DND-41 (cell line): ENCODE measurements around the gene MCTP1.

Source experiments
- ATAC-seq: fragments of 200-7000 bp; cut with Tn5 transposase; 3 replicates; pipeline ENCODE4 v1.9.1; 2021; ENCODE audit warnings: low read depth; ENCODE audit not compliant: insufficient read depth
- DNase-seq: peaks from one replicate; pipeline ENCODE4 v3.0.0-alpha.2; 2020
- H2AFZ ChIP-seq: 2 replicates; pipeline ENCODE4 v1.6.0; 2012; ENCODE audit warnings: low read depth, low read length
- H3K27ac ChIP-seq: 2 replicates; pipeline ENCODE4 v1.5.1; 2012; ENCODE audit warnings: low read length, inconsistent platforms
- H3K27me3 ChIP-seq: fragments of 200-600 bp; sonication (generic); 2 replicates; pipeline ENCODE4 v1.6.0; 2012; ENCODE audit warnings: low read length, mild to moderate bottlenecking, inconsistent platforms; ENCODE audit not compliant: insufficient read depth, poor library complexity
- H3K36me3 ChIP-seq: 2 replicates; pipeline ENCODE4 v1.5.1; 2012; ENCODE audit warnings: low read length, inconsistent platforms; ENCODE audit not compliant: insufficient read depth
- H3K4me1 ChIP-seq: 2 replicates; pipeline ENCODE4 v1.5.1; 2012; ENCODE audit warnings: mild to moderate bottlenecking, low read length; ENCODE audit not compliant: insufficient read depth
- H3K4me2 ChIP-seq: 2 replicates; pipeline ENCODE4 v1.6.0; 2012; ENCODE audit warnings: mild to moderate bottlenecking, moderate library complexity, low read length, inconsistent platforms; ENCODE audit not compliant: insufficient read depth
- H3K4me3 ChIP-seq, 2 experiments: fragments of 200-600 bp in 1 of 2; shearing (Covaris generic) in 1 of 2; 2 replicates each; pipeline ENCODE4 v1.5.1; 2012 to 2016; ENCODE audit warnings: inconsistent platforms in 2 of 2, low read length in 2 of 2, mild to moderate bottlenecking in 2 of 2, low read depth in 1 of 2, moderate library complexity in 1 of 2
- H3K79me2 ChIP-seq: 2 replicates; pipeline ENCODE4 v1.6.0; 2012; ENCODE audit warnings: low read length, inconsistent platforms; ENCODE audit not compliant: insufficient read depth
- H3K9ac ChIP-seq: 2 replicates; pipeline ENCODE4 v1.6.0; 2012; ENCODE audit warnings: low read depth, mild to moderate bottlenecking, inconsistent platforms, low read length, moderate library complexity
- H3K9me3 ChIP-seq: 2 replicates; pipeline ENCODE4 v1.5.1; 2012; ENCODE audit warnings: low read length, moderate library complexity, mild to moderate bottlenecking, inconsistent platforms; ENCODE audit not compliant: insufficient read depth, severe bottlenecking
- H4K20me1 ChIP-seq: 2 replicates; pipeline ENCODE4 v1.6.0; 2012; ENCODE audit warnings: low read length; ENCODE audit not compliant: insufficient read depth
- CTCF ChIP-seq: IDR thresholded peaks from 2 replicates; pipeline ENCODE4 v1.5.1; 2012; ENCODE audit warnings: borderline replicate concordance, low read length, moderate library complexity, mild to moderate bottlenecking; ENCODE audit not compliant: poor library complexity, severe bottlenecking; ENCODE audit errors: extremely low read depth
- EZH2 ChIP-seq: IDR thresholded peaks from 3 replicates; pipeline ENCODE4 v1.6.1; 2012; ENCODE audit warnings: borderline replicate concordance, low read depth, mild to moderate bottlenecking, moderate library complexity, low read length, inconsistent platforms; ENCODE audit not compliant: severe bottlenecking

MCTP1 gene

GRCh38 chr5:95252801-95253200, 32.1 kb downstream of the MCTP1 start:
- ATAC-seq = no peak
- Histone ChIP-seq H3K4me3 (no peak overlapping the region), H2AFZ (no peak overlapping the region)

GRCh38 chr5:95251185-95251584, 33.7 kb downstream of the MCTP1 start:
- H3K4me3 ChIP-seq = no peak overlapping the region
- ATAC-seq = no peak
- H3K9ac ChIP-seq = no peak overlapping the region
- no peak for DNase-seq
- H3K36me3 ChIP-seq = no peaks in the 10 kb centered on the region
- H3K27ac ChIP-seq = no peak overlapping the region
- H4K20me1 ChIP-seq = no peaks in the 10 kb centered on the region
- H3K79me2 ChIP-seq = no peaks in the 10 kb centered on the region
- no peaks in the 10 kb centered on the region for H3K9me3 ChIP-seq
- TF ChIP-seq EZH2 = no peak
- TF ChIP-seq CTCF = no peak
- no peak overlapping the region for H2AFZ ChIP-seq
- no peak overlapping the region for H3K4me2 ChIP-seq
- H3K27me3 ChIP-seq = peaks cover 1% of the 10 kb centered on the region
- no peaks in the 10 kb centered on the region for H3K4me1 ChIP-seq

More at GRCh38 chr5:95252801-95253200, 32.1 kb downstream of the MCTP1 start:
- H3K27me3 ChIP-seq = peaks cover 6% of the 10 kb centered on the region
- H3K9ac ChIP-seq = no peak overlapping the region
- TF ChIP-seq CTCF (no peak), EZH2 (no peak)
- H3K4me1 ChIP-seq = no peaks in the 10 kb centered on the region
- no peaks in the 10 kb centered on the region for H3K9me3 ChIP-seq
- no peaks in the 10 kb centered on the region for H3K36me3 ChIP-seq
- H3K4me2 ChIP-seq = no peak overlapping the region
- no peaks in the 10 kb centered on the region for H4K20me1 ChIP-seq
- H3K79me2 ChIP-seq = no peaks in the 10 kb centered on the region
- DNase-seq = no peak
- no peak overlapping the region for H3K27ac ChIP-seq

- Histone ChIP-seq H3K27me3 (no peaks in the 10 kb centered on the region), H3K79me2 (no peaks in the 10 kb centered on the region), H3K36me3 (no peaks in the 10 kb centered on the region), H3K4me2 (no peak overlapping the region), H4K20me1 (no peaks in the 10 kb centered on the region), H3K9me3 (no peaks in the 10 kb centered on the region), H2AFZ (no peak overlapping the region), H3K27ac (no peak overlapping the region), H3K9ac (no peak overlapping the region), H3K4me1 (no peaks in the 10 kb centered on the region), H3K4me3 (no peak overlapping the region)
- DNase-seq (no peak), ATAC-seq (no peak)
- TF ChIP-seq CTCF (no peak), EZH2 (no peak)
Measured at GRCh38 chr5:95244479-95244878, 40.4 kb downstream of the MCTP1 start.

GRCh38 chr5:95241635-95242034, 43.3 kb downstream of the MCTP1 start:
- no peak for DNase-seq
- Histone ChIP-seq H3K79me2 (no peaks in the 10 kb centered on the region), H3K27ac (no peak overlapping the region), H3K4me1 (no peaks in the 10 kb centered on the region), H4K20me1 (no peaks in the 10 kb centered on the region), H3K4me3 (no peak overlapping the region), H3K9me3 (no peaks in the 10 kb centered on the region), H3K9ac (no peak overlapping the region), H3K36me3 (no peaks in the 10 kb centered on the region), H3K4me2 (no peak overlapping the region), H2AFZ (no peak overlapping the region), H3K27me3 (peaks cover 6% of the 10 kb centered on the region)
- no peak for ATAC-seq
- no peak for TF ChIP-seq CTCF
- TF ChIP-seq EZH2 = no peak
